Measurements from ENCODE around the gene RPUSD1. TPM values are rescaled to one million over a fixed set of nuclear protein-coding genes. Genes with fewer than 3 reads are reported as not detected.
"Not testable (repeated sequence)": the region's sequence is repeated elsewhere in the genome, so short reads cannot be mapped to it uniquely, and the experiment has no call there.

Gene RPUSD1
- total RNA-seq, 1 donor from 2014 or later: 49.4 TPM

- Mint-ChIP-seq H3K36me3 (ENCODE audit: low read depth) (no peaks in the 10 kb centered on the region), H3K27me3 (ENCODE audit: insufficient read depth) (no peaks in the 10 kb centered on the region), H3K4me1 (ENCODE audit: low read depth) (no peaks in the 10 kb centered on the region), H3K27ac (no peak overlapping the region), H3K9me3 (no peaks in the 10 kb centered on the region), H3K4me3 (no peak overlapping the region)
- no peak for DNase-seq (ENCODE audit: low spot score)
- intact Hi-C loops (cut with micrococcal nuclease): no loop called here
Observed at GRCh38 chr16:825341-826061, 37.3 kb upstream of the RPUSD1 start.

GRCh38 chr16:824601-825000, 36.4 kb upstream of the RPUSD1 start:
- Mint-ChIP-seq H3K27me3 (ENCODE audit: insufficient read depth) (peaks cover 3% of the 10 kb centered on the region), H3K4me3 (no peak overlapping the region), H3K9me3 (no peaks in the 10 kb centered on the region), H3K36me3 (ENCODE audit: low read depth) (no peaks in the 10 kb centered on the region), H3K4me1 (ENCODE audit: low read depth) (no peaks in the 10 kb centered on the region), H3K27ac (no peak overlapping the region)
- intact Hi-C loops (cut with micrococcal nuclease): no loop called here
- DNase-seq (ENCODE audit: low spot score): no peak

GRCh38 chr16:824194-824593, 36.0 kb upstream of the RPUSD1 start:
- Mint-ChIP-seq H3K36me3 (ENCODE audit: low read depth) (no peaks in the 10 kb centered on the region), H3K4me3 (no peak overlapping the region), H3K27me3 (ENCODE audit: insufficient read depth) (peaks cover 3% of the 10 kb centered on the region), H3K27ac (no peak overlapping the region), H3K4me1 (ENCODE audit: low read depth) (no peaks in the 10 kb centered on the region), H3K9me3 (no peaks in the 10 kb centered on the region)
- no peak for DNase-seq (ENCODE audit: low spot score)
- intact Hi-C loops (cut with micrococcal nuclease): no loop called here

GRCh38 chr16:822909-823297, 34.7 kb upstream of the RPUSD1 start:
- H3K36me3 Mint-ChIP-seq (ENCODE audit: low read depth): no peaks in the 10 kb centered on the region
- H3K27ac Mint-ChIP-seq: no peak overlapping the region
- H3K27me3 Mint-ChIP-seq (ENCODE audit: insufficient read depth): peaks cover 3% of the 10 kb centered on the region
- intact Hi-C loops (cut with micrococcal nuclease): no loop called here
- no peaks in the 10 kb centered on the region for H3K9me3 Mint-ChIP-seq
- DNase-seq (ENCODE audit: low spot score): no peak
- H3K4me1 Mint-ChIP-seq (ENCODE audit: low read depth): no peaks in the 10 kb centered on the region
- no peak overlapping the region for H3K4me3 Mint-ChIP-seq

GRCh38 chr16:822174-822908, 34.2 kb upstream of the RPUSD1 start:
- Mint-ChIP-seq H3K36me3 (ENCODE audit: low read depth) (no peaks in the 10 kb centered on the region), H3K9me3 (no peaks in the 10 kb centered on the region), H3K4me1 (ENCODE audit: low read depth) (no peaks in the 10 kb centered on the region), H3K27ac (no peak overlapping the region), H3K27me3 (ENCODE audit: insufficient read depth) (peaks cover 3% of the 10 kb centered on the region), H3K4me3 (no peak overlapping the region)
- DNase-seq (ENCODE audit: low spot score): no peak
- intact Hi-C loops (cut with micrococcal nuclease): no loop called here

- H3K9me3 Mint-ChIP-seq: no peaks in the 10 kb centered on the region
Observed at GRCh38 chr16:821751-822150, 33.6 kb upstream of the RPUSD1 start.

GRCh38 chr16:820748-821147, 32.6 kb upstream of the RPUSD1 start:
- Mint-ChIP-seq H3K4me1 (ENCODE audit: low read depth) (no peaks in the 10 kb centered on the region), H3K27ac (no peak overlapping the region), H3K27me3 (ENCODE audit: insufficient read depth) (peaks cover 3% of the 10 kb centered on the region), H3K36me3 (ENCODE audit: low read depth) (no peaks in the 10 kb centered on the region), H3K9me3 (no peaks in the 10 kb centered on the region), H3K4me3 (no peak overlapping the region)
- intact Hi-C loops (cut with micrococcal nuclease): no loop called here
- no peak for DNase-seq (ENCODE audit: low spot score)

More at GRCh38 chr16:821751-822150, 33.6 kb upstream of the RPUSD1 start:
- DNase-seq (ENCODE audit: low spot score): no peak
- Mint-ChIP-seq H3K4me3 (no peak overlapping the region), H3K4me1 (ENCODE audit: low read depth) (no peaks in the 10 kb centered on the region), H3K36me3 (ENCODE audit: low read depth) (no peaks in the 10 kb centered on the region), H3K27me3 (ENCODE audit: insufficient read depth) (peaks cover 3% of the 10 kb centered on the region), H3K27ac (no peak overlapping the region)
- intact Hi-C loops (cut with micrococcal nuclease): no loop called here

GRCh38 chr16:820044-820408, 31.8 kb upstream of the RPUSD1 start:
- not testable (repeated sequence) for H3K4me3 Mint-ChIP-seq

GRCh38 chr16:819336-820043, 31.3 kb upstream of the RPUSD1 start:
- no peak for DNase-seq (ENCODE audit: low spot score)
- H3K9me3 Mint-ChIP-seq: no peaks in the 10 kb centered on the region
- intact Hi-C loops (cut with micrococcal nuclease): no loop called here
- no peaks in the 10 kb centered on the region for H3K36me3 Mint-ChIP-seq (ENCODE audit: low read depth)
- H3K27ac Mint-ChIP-seq: no peak overlapping the region
- no peaks in the 10 kb centered on the region for H3K4me1 Mint-ChIP-seq (ENCODE audit: low read depth)
- H3K27me3 Mint-ChIP-seq (ENCODE audit: insufficient read depth): peaks cover 3% of the 10 kb centered on the region
- H3K4me3 Mint-ChIP-seq: no peak overlapping the region

More at GRCh38 chr16:820044-820408, 31.8 kb upstream of the RPUSD1 start:
- intact Hi-C loops (cut with micrococcal nuclease); H3K27me3 Mint-ChIP-seq (ENCODE audit: insufficient read depth); DNase-seq (ENCODE audit: low spot score); H3K36me3 Mint-ChIP-seq (ENCODE audit: low read depth); H3K4me1 Mint-ChIP-seq (ENCODE audit: low read depth); H3K9me3 Mint-ChIP-seq; H3K27ac Mint-ChIP-seq: not testable (repeated sequence)

- Mint-ChIP-seq H3K27ac (no peak overlapping the region), H3K9me3 (no peaks in the 10 kb centered on the region), H3K4me1 (ENCODE audit: low read depth) (no peaks in the 10 kb centered on the region), H3K27me3 (ENCODE audit: insufficient read depth) (peaks cover 8% of the 10 kb centered on the region), H3K36me3 (ENCODE audit: low read depth) (no peaks in the 10 kb centered on the region), H3K4me3 (no peak overlapping the region)
- no peak for DNase-seq (ENCODE audit: low spot score)
- intact Hi-C loops (cut with micrococcal nuclease): no loop called here
Observed at GRCh38 chr16:818592-818991, 30.4 kb upstream of the RPUSD1 start.

- intact Hi-C loops (cut with micrococcal nuclease): no loop called here
- Mint-ChIP-seq H3K27me3 (ENCODE audit: insufficient read depth) (peaks cover 8% of the 10 kb centered on the region), H3K9me3 (no peaks in the 10 kb centered on the region), H3K36me3 (ENCODE audit: low read depth) (no peaks in the 10 kb centered on the region), H3K27ac (no peak overlapping the region), H3K4me3 (no peak overlapping the region), H3K4me1 (ENCODE audit: low read depth) (no peaks in the 10 kb centered on the region)
- DNase-seq (ENCODE audit: low spot score): no peak
Observed at GRCh38 chr16:818132-818531, 30.0 kb upstream of the RPUSD1 start.

- H3K27me3 Mint-ChIP-seq (ENCODE audit: insufficient read depth): peaks cover 15% of the 10 kb centered on the region
- no peaks in the 10 kb centered on the region for H3K36me3 Mint-ChIP-seq (ENCODE audit: low read depth)
- no peak for DNase-seq (ENCODE audit: low spot score)
- H3K4me1 Mint-ChIP-seq (ENCODE audit: low read depth): no peaks in the 10 kb centered on the region
- intact Hi-C loops (cut with micrococcal nuclease): no loop called here
- H3K4me3 Mint-ChIP-seq: no peak overlapping the region
- H3K27ac Mint-ChIP-seq: no peak overlapping the region
- no peaks in the 10 kb centered on the region for H3K9me3 Mint-ChIP-seq
Observed at GRCh38 chr16:817001-817906, 29.1 kb upstream of the RPUSD1 start.

Data from activated T-helper 1 cell treated with anti-CD3 and anti-CD28 coated beads, Interleukin-12 subunit alpha, Interleukin-12 subunit beta, Interleukin-2, Interleukin-4 antibody, amounts not matched to agents 30 ng/mL and 10 ng/mL and 1 ng/mL, durations not matched to agents 14 hours and 24 hours and 36 hours (primary cell).